WTC11 (cell line): Measurements from ENCODE around the gene TRAPPC2B. TPM values are rescaled to one million over a fixed set of nuclear protein-coding genes. Genes with fewer than 3 reads are reported as not detected.

Experiments
- total RNA-seq: library from RNA; stranded (reverse); gene quantifications from 3 replicates; pipeline ENCODE4 v1.2.3, GENCODE V29; 2021

The TRAPPC2B gene
- total RNA-seq, 1 experiment from 2014 or later: 10.5 TPM

Other genes with a start within 250 kb of the TRAPPC2B start
- gene USP29, start 243.6 kb upstream of the TRAPPC2B start, total RNA-seq: not detected in 3 replicates
- not detected in 3 replicates for gene ZIM3, start 218.3 kb upstream of the TRAPPC2B start, total RNA-seq
- gene DUXA, start 196.1 kb upstream of the TRAPPC2B start, total RNA-seq: not detected in 3 replicates
- gene ZNF264, start 172.1 kb upstream of the TRAPPC2B start, total RNA-seq: 24.0 to 27.0 TPM (median 26.6 TPM) in 3 replicates
- gene AURKC, start 132.5 kb upstream of the TRAPPC2B start, total RNA-seq: 3.6 to 6.7 TPM (median 5.1 TPM) in 3 replicates
- 16.1 to 18.2 TPM (median 17.9 TPM) in 3 replicates for gene ZNF805, start 122.9 kb upstream of the TRAPPC2B start, total RNA-seq
- 50.8 to 62.9 TPM (median 52.2 TPM) in 3 replicates for gene ZNF460, start 83.1 kb upstream of the TRAPPC2B start, total RNA-seq
- 8.3 to 8.9 TPM (median 8.4 TPM) in 3 replicates for gene ZNF543, start 43.1 kb upstream of the TRAPPC2B start, total RNA-seq
- gene ZNF304, start 12.3 kb upstream of the TRAPPC2B start, total RNA-seq: 10.4 to 11.0 TPM (median 10.8 TPM) in 3 replicates
- gene ZNF547, start within 50 bp of the TRAPPC2B start, total RNA-seq: 2.3 to 2.7 TPM (median 2.4 TPM) in 3 replicates
- 10.8 to 14.2 TPM (median 11.3 TPM) in 3 replicates for gene ZNF548, start 26.3 kb downstream of the TRAPPC2B start, total RNA-seq
- gene ZNF17, start 47.6 kb downstream of the TRAPPC2B start, total RNA-seq: 6.7 to 10.3 TPM (median 7.7 TPM) in 3 replicates
- gene ZNF749, start 71.8 kb downstream of the TRAPPC2B start, total RNA-seq: 32.3 to 34.7 TPM (median 34.6 TPM) in 3 replicates
- gene VN1R1, start 93.6 kb downstream of the TRAPPC2B start, total RNA-seq: 0.73 to 0.89 TPM (median 0.83 TPM) in 3 replicates
- 13.1 to 15.0 TPM (median 14.0 TPM) in 3 replicates for gene ZNF772, start 114.0 kb downstream of the TRAPPC2B start, total RNA-seq
- gene ZNF419, start 124.2 kb downstream of the TRAPPC2B start, total RNA-seq: 9.0 to 11.3 TPM (median 9.1 TPM) in 3 replicates
- 6.3 to 8.6 TPM (median 6.8 TPM) in 3 replicates for gene ZNF773, start 136.4 kb downstream of the TRAPPC2B start, total RNA-seq
- 8.8 to 9.7 TPM (median 9.2 TPM) in 3 replicates for gene ZNF549, start 163.8 kb downstream of the TRAPPC2B start, total RNA-seq
- gene ZNF550, start 196.3 kb downstream of the TRAPPC2B start, total RNA-seq: 13.0 to 17.5 TPM (median 15.5 TPM) in 3 replicates
- 8.3 to 10.0 TPM (median 9.1 TPM) in 3 replicates for gene ZNF416, start 215.4 kb downstream of the TRAPPC2B start, total RNA-seq
- 30.0 to 31.5 TPM (median 31.1 TPM) in 3 replicates for gene ZIK1, start 220.6 kb downstream of the TRAPPC2B start, total RNA-seq
- 10.4 to 12.0 TPM (median 11.2 TPM) in 3 replicates for gene ZNF530, start 236.3 kb downstream of the TRAPPC2B start, total RNA-seq